ENCODE data around the gene STARD3.
"Not testable (repeated sequence)": the region's sequence is repeated elsewhere in the genome, so short reads cannot be mapped to it uniquely, and the experiment has no call there.

DNA sequence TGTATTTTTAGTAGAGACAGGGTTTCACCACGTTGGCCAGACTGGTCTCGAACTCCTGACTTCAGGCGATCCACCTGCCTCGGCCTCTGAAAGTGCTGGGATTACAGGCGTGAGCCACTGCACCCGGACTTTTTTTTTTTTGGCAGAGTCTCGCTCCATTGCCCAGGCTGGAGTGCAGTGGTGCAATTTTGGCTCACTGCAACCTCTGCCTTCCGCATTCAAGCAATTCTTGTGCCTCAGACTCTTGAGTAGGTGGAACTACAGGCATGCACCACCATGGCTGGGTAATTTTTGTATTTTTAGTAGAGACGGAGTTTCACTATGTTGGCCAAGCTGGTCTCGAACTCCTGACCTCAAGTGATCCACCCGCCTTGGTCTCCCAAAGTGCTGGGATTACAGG lies 74.1 kb downstream of the STARD3 start:
- TF ChIP-seq, protein P1, sequence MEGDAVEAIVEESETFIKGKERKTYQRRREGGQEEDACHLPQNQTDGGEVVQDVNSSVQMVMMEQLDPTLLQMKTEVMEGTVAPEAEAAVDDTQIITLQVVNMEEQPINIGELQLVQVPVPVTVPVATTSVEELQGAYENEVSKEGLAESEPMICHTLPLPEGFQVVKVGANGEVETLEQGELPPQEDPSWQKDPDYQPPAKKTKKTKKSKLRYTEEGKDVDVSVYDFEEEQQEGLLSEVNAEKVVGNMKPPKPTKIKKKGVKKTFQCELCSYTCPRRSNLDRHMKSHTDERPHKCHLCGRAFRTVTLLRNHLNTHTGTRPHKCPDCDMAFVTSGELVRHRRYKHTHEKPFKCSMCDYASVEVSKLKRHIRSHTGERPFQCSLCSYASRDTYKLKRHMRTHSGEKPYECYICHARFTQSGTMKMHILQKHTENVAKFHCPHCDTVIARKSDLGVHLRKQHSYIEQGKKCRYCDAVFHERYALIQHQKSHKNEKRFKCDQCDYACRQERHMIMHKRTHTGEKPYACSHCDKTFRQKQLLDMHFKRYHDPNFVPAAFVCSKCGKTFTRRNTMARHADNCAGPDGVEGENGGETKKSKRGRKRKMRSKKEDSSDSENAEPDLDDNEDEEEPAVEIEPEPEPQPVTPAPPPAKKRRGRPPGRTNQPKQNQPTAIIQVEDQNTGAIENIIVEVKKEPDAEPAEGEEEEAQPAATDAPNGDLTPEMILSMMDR (IDR thresholded peaks at IDR 0.05): not testable (repeated sequence)
- TF ChIP-seq POLR2AphosphoS5 (IDR thresholded peaks at IDR 0.05): not testable (repeated sequence)
